Hepatocyte (in vitro differentiated cells): Measurements from ENCODE around the gene RPGRIP1.
"Not testable (repeated sequence)": the region's sequence is repeated elsewhere in the genome, so short reads cannot be mapped to it uniquely, and the experiment has no call there.

Experiments used
- CTCF ChIP-seq: fragments of 200-600 bp; sonication (generic); IDR thresholded peaks from 2 replicates; pipeline ENCODE4 v1.5.1; 2016; ENCODE audit warnings: antibody characterized with exemption, mild to moderate bottlenecking; ENCODE audit not compliant: poor library complexity
- EZH2 ChIP-seq: fragments of 200-600 bp; sonication (generic); IDR thresholded peaks from 2 replicates; pipeline ENCODE4 v1.6.1; 2016; ENCODE audit warnings: antibody characterized with exemption, mild to moderate bottlenecking, borderline replicate concordance
- EZH2phosphoT487 ChIP-seq: fragments of 200-600 bp; sonication (generic); IDR thresholded peaks from one replicate; pipeline ENCODE4 v1.6.1; 2018; ENCODE audit warnings: antibody characterized with exemption, mild to moderate bottlenecking, low read depth, moderate library complexity; ENCODE audit not compliant: unreplicated experiment, severe bottlenecking

GRCh38 chr14:21281917-21282316, 2.0 kb downstream of the RPGRIP1 start:
- TF ChIP-seq CTCF, EZH2, EZH2phosphoT487: not testable (repeated sequence)
